GM18519 (cell line): Measurements from ENCODE around the gene IFIT1.

Experiments
- ATAC-seq: cut with Tn5 transposase; IDR thresholded peaks from one replicate; pipeline ENCODE4 v1.9.1; 2021; ENCODE audit warnings: mild to moderate bottlenecking, moderate library complexity; ENCODE audit not compliant: unreplicated experiment, low FRiP score

IFIT1 gene, protein sequence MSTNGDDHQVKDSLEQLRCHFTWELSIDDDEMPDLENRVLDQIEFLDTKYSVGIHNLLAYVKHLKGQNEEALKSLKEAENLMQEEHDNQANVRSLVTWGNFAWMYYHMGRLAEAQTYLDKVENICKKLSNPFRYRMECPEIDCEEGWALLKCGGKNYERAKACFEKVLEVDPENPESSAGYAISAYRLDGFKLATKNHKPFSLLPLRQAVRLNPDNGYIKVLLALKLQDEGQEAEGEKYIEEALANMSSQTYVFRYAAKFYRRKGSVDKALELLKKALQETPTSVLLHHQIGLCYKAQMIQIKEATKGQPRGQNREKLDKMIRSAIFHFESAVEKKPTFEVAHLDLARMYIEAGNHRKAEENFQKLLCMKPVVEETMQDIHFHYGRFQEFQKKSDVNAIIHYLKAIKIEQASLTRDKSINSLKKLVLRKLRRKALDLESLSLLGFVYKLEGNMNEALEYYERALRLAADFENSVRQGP

DNA sequence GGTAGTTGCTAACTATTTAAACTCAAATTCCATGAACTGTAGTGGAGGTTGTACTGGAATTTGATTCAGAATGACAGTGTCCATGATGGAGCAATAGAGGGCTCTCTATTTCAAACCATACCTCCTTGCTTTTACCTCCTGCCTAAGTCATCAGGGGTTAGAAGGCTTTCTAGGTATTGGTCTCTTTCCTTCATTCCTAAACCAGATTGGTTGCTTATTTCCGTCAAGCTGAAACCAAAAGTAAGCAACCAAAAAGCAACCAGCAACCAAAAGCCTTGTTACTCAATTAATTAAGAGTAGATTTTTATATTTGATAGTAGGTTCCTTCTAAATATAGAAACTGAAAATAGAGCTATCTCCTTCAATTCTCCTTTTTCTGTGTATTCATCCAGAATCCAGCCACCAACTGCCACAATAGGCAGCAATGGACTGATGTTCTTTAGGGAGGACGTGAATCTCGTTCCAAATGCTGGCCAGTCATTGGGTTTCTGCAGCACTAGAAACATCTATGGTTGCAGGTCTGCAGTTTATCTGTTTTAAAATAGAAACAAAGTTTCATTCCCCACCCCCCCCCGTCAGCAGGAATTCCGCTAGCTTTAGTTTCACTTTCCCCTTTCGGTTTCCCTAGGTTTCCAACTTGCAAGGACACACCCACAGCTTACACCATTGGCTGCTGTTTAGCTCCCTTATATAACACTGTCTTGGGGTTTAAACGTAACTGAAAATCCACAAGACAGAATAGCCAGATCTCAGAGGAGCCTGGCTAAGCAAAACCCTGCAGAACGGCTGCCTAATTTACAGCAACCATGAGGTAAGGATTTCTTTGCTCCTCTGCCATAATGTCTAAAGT, at the start of gene IFIT1:
TSS of gene IFIT1 (plus strand) at position 717 of the 850 bp plus-strand sequence. CDS start at position 807, 90 bp downstream.
- ATAC-seq, result peak; percentile 59

DNA sequence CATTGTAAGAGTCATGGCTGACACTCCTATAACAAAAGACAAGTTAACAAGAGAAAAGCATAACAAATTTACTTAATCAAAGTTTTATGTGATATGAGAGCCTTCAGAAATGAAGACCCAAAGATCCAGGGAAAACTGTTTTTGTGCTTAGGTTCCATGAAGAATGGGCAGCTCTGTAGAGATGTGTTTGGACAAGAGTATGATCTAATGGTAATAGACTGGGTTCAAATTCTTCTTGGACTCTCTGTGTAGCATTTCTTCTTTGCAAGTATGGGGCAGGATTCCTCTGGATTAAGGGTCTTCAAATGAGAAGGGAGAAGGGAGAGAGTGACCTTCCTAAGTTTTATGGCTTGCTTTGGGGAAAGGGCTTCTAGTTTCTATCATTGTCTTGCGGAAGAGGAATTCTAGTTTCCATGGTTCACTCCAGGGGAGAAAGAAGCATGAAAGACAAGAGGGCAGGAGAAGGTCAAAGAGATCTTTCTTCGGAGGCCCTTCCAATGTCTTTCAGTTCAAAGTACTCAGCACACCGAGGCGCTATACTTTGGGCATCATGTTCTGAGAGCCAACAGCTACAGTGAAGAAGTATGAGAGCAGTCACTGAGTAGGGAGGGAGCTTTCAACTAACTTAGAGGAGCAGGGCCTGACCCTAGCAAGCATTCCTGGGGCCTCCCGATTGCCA, 49.2 kb upstream of the IFIT1 start:
- ATAC-seq, result no peak

DNA sequence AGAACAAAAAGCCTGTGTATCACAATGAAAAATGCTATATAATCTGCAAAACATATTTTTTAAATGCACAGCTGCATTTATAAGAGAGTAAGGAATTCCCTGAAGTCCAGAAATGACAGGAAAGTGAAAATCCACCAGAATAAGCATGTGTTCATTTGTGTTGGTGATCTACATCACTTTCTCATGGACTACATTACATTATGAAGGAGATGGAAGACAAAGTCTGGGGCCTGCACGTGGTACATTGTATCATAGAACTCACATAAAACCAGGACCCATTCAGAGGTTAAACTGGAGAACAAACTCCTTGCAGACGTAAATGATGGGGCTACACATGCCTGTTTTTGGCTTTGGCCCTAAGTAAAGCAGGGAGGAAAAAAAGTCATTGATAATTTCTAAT, 48.3 kb upstream of the IFIT1 start:
- no peak for ATAC-seq

DNA sequence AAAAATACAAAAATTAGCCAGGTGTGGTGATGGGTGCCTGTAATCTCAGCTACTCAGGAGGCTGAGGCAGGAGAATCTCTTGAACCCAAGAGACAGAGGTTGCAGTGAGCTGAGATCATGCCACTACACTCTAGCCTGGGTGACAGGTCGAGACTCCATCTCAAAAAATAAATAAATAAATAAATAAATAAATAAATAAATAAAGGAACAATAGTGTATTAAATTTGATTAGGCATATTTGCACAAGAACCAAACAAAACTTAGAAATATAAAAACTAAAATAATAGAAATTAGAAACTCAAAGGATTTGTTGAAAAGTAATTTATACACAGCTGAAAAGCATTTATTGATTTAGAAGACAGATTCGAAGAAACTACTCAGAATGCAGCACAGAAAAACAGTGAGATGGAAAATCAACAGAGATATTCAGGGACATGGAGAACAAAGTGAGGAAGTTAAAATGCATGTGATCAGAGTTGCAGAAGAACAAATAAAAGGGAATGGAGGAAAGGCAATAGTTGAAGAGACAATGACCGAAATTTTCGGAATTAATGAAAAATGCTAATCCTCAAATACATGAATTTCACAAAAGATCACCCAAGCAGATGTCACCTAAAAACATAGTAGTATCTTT, 46.9 kb upstream of the IFIT1 start:
- no peak for ATAC-seq

DNA sequence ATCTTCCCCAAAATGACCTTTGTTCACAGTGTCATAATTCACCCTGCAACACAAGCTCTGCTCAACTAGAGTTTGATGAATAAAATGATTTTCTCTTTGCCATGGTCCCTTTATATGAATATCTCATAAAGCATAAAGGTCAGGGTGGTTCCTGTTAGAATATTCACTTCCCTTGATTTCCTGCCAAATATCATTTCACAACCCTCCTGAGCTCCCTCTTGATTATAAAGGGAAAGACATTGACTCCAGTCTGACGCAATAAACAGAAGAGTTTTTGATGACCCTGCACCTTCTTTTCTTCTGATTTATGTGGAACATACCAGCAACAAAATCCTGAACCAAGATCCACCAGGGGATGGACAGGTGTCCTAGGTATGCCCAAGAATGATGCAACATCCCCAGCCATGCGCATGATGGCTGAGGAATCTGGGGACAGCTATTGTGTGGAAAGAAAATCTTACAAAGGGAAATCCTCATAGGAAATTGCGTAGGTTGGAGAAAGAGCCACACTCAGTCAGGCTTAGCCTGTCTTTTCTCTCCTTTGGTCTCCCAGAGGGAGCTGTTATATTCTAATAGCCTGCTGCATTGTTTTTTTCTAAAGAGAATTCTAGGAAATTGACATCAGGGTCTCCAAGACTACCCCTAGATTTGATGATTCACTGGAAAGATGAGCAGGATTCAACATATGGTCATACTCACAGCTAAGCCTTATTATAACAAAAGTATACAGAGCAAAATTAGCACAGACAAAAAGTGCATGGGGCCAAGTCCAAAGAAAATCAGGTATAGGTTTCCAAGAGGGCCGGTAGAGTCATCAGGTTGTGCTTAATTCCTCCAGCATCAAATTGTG, 45.8 kb upstream of the IFIT1 start:
- no peak for ATAC-seq

DNA sequence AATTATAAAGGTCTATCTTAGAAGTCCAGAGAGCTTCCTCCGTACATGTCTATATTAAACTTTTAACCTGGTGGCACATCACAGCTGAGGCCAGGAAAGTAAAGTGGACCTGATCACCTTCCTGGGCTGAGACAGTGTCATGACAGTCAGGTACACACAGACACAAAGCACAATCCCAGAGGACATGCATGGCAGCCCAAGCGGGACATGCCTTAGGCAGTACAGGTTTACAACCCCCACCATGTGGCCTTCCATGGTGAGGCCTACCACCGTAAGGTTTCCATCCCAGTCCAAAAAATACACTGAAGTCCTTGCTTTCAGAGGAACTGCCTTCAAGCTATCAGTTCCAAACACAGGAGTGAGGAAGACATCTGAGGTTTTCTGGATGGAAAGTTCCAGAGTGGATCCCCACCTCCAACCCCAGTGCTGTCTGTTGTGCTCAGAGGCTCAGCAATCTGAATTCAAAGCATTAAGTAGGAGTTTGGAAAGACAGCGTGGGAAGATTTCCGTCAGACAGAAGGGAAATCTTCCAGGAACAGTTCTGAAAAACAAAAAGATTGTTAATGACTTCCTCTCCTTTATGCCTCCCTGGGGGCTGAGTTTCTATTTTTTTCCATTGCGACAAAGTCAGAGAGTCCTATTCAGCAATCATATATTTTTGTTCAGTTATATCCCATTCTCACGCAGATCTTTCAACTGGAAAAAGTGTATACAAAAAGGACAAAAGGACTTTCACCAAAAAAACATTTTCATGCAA, 44.5 kb upstream of the IFIT1 start:
- no peak for ATAC-seq

DNA sequence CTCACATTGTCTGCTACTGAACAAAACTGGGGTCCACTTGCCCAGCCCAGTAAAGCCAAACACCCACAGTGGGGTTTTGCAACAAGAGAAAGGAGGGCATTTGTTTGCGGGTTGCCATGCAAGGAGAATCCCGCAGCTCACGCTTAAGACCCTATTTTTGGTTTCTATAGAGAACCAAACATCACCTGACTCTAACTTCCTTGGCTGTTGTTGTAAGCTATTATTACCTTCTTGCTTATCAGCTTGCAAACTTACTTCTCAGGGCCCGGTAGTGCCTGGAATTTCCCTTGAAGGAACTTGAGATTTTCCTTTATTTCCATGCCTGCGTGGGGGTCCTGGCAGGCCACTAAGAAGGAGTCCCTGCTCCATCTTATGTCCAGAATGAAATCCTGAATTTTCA, 43.9 kb upstream of the IFIT1 start:
- no peak for ATAC-seq

DNA sequence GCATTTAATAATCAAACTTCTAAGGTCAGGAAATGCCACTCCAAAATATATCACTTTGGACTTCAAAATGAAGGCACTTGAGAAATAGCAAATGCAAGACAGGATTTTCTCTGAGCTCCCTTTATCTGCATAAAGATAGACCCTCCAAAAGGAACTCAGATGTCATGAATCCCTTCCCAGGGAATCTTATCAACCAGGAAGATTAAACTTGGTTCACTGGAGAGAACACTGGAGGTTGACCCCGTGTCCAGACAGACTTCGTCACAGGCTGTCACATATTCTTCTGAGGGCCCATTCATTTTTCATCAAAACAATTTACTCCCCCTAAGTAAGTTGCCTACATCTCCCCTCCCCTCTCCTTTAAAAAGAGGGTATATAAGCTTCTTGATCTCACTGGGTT, 43.4 kb upstream of the IFIT1 start:
- ATAC-seq, result no peak

DNA sequence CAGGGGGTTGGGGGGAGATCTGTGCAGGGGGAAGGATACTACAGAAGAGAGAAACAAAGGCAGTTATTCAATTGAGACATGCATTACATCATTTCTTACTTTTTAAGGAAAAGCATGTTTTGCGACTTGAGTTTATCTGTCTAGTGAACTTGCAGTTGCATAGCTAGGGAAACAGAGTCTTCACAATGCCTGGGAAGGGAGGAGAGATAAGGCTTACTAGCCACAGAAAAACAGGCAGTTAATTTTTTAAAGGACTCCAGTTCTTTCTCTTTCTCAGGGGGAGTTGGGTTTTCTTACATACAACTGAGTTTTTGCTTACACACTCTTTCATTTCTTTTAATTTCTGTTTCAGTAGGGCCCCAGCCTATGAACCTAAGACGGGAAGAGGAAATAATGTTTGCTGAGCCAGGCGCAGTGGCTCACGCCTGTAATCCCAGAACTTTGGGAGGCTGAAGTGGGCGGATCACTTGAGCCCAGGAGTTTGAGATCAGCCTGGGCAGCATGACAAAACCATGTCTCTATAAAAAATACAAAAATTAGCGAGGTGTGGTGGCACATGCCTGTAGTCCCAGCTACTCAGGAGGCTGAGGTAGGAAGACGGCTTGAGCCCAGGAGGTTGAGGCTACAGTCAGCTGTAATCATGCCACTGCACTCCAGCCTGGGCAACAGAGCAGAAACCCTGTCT, 41.6 kb upstream of the IFIT1 start:
- ATAC-seq, result peak; percentile 23

DNA sequence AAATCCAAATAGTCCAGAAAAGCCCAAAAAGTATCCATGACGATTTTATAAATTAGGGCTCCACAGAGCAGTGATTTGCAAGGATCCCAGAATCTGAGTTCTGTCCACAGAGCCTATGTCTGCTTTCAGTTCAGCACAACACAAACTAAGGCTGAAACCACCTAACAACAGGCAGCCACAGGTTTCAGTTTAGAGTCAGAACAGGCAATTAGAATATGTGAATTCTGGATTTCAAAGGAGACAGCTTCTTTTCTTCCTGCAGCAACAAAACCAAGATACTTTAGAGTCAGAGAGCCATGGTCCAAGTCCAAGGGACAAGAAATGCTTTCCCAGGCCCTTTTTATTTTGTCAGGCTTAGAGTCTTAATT, 41.0 kb upstream of the IFIT1 start:
- peak; percentile 82 for ATAC-seq

DNA sequence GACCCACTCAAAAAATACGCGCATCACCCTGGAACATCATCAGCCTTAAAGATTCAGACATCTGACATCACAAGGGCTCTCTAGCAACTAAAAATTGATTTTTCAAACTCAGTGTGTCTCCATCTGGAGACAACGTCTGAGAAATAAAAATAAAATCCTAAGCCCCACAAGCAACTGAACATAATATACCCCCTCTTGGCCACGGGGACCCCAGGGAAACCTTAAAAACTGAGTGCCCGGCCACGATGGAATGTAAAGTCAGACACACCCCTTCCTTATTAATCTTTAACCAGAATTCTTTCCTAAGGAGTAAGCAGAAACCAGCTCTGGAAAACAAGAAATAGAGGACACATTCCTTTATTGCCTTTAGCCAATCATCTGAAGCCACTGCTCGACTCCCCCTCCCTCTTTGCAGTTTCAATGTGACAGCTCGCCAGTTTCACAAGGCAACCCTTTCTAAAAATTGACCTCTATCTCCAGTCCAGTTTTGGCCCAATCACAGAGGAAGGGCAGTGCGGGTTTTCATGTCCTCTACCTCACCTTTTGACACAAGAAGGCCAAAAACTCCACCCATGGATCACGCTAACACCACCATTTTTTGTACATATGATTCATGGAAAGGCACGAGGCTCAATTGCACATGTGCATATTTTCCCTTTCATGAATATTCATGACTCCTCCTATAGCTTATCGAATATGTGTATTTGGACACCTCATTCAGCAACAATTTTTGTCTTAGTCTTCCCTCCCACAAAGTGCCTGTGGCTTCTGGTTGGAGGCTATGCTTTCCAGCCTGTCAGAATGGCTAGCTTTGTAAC, 40.4 kb upstream of the IFIT1 start:
- no peak for ATAC-seq

DNA sequence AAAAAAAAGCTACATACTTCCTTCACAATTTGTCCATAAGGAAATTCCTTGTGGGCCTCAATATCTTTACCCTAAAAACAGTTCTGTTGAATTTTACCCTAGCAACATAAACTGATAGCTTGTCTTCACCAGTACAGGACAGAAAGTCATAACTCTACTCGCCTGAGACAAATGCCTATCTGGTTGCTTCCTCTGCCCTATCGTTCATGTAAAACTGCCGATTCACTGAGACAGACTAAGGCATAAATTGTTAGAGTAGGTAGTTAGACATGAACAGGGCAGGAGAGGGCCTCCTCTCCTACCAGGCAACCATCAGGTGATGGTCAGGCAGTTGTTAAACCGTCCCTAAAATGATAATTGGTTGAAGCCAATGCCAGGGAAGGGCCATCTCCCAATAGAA, 39.6 kb upstream of the IFIT1 start:
- ATAC-seq, result no peak

DNA sequence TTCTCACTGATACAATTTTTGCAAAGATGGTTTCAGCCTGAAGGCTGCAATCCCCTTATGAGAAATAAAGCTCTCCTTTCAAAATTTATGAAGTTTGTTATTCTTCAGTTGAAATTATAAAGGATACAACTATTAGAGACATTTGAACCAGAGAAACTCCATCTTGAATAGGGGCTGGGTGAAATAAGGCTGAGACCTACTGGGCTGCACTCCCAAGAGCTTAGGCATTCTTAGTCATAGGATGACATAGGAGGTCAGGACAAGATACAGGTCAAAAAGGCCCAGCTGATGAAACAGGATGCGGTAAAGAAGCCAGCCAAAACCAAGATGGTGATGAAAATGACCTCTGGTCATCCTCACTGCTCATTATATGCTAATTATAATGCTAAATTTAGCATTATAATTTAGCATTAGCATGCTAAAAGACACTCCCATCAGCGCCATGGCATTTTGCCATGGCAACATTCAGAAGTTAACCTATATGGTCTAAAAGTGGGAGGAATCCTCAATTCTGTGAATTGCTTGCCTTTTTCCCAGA, 37.0 kb upstream of the IFIT1 start:
- no peak for ATAC-seq

DNA sequence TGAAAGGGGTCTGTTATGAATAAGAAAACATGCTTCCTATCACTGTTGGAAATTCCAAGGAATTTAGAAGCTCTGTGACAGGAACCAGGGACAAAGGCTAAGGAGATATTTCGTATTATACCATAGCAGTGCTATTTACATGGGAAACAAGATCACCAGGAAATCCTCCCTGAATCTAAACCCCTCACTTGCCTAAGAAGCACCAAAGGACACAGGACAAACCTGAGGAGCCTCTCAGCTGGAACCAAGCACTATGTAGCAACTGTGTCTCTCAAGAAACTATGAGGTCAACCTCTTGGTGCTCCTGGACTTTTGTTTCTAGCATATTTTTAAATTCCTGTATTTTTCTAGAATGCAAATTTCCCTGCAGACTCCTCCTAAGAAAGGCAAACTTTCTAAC, 35.3 kb upstream of the IFIT1 start:
- no peak for ATAC-seq

DNA sequence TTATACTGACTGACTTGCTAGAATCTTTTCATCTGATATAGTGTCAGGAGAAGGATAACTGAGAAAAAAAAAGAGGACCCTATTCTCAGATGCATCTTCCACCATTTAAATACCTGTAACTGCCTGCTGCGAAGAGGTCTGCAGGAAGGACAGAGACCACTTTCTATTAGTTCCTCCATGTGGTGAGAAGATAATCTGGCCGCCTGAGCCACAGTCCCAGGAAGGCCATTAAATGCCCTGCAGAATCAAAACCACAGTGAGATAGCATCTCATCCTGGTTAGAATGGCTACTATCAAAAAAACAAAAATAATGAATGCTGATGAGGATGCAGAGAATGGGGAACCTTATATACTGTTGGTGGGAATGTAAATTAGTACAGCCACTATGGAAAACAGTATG, 34.4 kb upstream of the IFIT1 start:
- no peak for ATAC-seq

DNA sequence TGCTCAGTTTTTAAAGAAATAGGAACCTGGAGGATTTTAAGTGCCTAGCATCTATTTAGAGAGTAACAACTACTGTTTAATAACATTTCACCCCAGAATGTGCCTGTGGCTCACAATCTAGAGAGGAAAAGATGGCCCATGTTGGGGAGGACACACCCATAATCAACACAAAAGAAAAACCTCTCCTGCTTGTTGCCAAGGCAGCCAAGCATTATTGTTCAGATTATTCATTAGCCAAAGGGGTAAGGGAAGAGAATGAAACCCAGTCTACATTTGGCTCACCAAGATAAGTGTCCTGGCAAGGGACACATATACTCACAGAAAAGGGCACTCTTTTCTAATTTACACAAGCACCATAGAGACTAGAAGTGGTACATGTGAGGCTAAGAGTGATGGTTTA, 32.3 kb upstream of the IFIT1 start:
- ATAC-seq, result no peak

DNA sequence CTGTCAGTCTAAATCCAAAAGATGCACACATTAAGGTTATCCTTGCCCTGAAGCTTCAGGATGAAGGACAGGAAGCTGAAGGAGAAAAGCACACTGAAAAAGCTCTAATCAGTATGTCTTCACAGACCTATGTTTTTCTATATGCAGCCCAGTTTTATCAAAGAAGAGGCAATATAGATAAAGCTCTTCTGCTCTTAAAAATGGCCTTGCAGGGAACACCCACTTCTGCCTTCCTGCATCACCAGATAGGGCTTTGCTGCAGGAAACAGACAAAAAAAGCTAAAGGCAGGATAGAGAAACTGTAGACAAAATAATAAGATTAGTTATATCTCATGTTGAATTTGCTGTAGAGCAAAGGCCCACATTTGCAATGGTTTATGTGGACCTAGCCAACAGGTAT, 29.5 kb upstream of the IFIT1 start:
- ATAC-seq, result no peak
